OCI-LY3 (cell line): ENCODE data around the gene PGAP2.

Source experiments
- H2AFZ ChIP-seq: fragments of 200-600, 300-600 bp; shearing (Covaris generic); 2 replicates; pipeline ENCODE4 v1.6.0; 2014; ENCODE audit warnings: antibody characterized with exemption, low read depth, low read length
- H3K27ac ChIP-seq: fragments of 200-600, 300-600 bp; sonication (generic); 2 replicates; pipeline ENCODE4 v1.5.1; 2014; ENCODE audit warnings: mild to moderate bottlenecking, low read length, moderate library complexity, mixed read lengths
- H3K27me3 ChIP-seq: fragments of 200-600, 300-600 bp; sonication (generic); 2 replicates; pipeline ENCODE4 v1.6.1; 2014; ENCODE audit warnings: low read depth, low read length, mixed read lengths
- H3K36me3 ChIP-seq: fragments of 200-600, 300-600 bp; sonication (generic); replicated peaks from 2 replicates; pipeline ENCODE3; 2014; ENCODE audit warnings: low read depth, low read length, mixed read lengths
- H3K4me1 ChIP-seq: fragments of 300-600, 200-600 bp; sonication (generic); 2 replicates; pipeline ENCODE4 v1.6.1; 2014; ENCODE audit warnings: low read length, mixed read lengths
- H3K4me2 ChIP-seq: fragments of 200-600, 300-600 bp; sonication (generic); 2 replicates; pipeline ENCODE4 v1.6.1; 2014; ENCODE audit warnings: low read length, mixed read lengths
- H3K4me3 ChIP-seq: fragments of 300-600, 200-600 bp; sonication (generic); 2 replicates; pipeline ENCODE4 v1.5.1; 2014; ENCODE audit warnings: antibody characterized with exemption, mild to moderate bottlenecking, low read length, moderate library complexity
- H3K79me2 ChIP-seq: fragments of 300-600, 200-600 bp; shearing (Covaris generic); 2 replicates; pipeline ENCODE4 v1.6.1; 2014; ENCODE audit warnings: mild to moderate bottlenecking, low read length, mixed read lengths
- H3K9ac ChIP-seq: fragments of 300-600, 200-600 bp; shearing (Covaris generic); 2 replicates; pipeline ENCODE4 v1.6.0; 2014; ENCODE audit warnings: mild to moderate bottlenecking, low read length, moderate library complexity
- H3K9me3 ChIP-seq: fragments of 200-600, 300-600 bp; shearing (Covaris generic); 2 replicates; pipeline ENCODE4 v1.6.1; 2014; ENCODE audit warnings: low read length, mixed read lengths; ENCODE audit not compliant: insufficient read depth
- H4K20me1 ChIP-seq: fragments of 200-600, 300-600 bp; sonication (generic); 2 replicates; pipeline ENCODE4 v1.6.1; 2016; ENCODE audit warnings: low read length, mixed read lengths; ENCODE audit not compliant: insufficient read depth
- CTCF ChIP-seq: fragments of 200-600, 300-600 bp; sonication (generic); IDR thresholded peaks from 2 replicates; pipeline ENCODE4 v1.5.1; 2014; ENCODE audit warnings: antibody characterized with exemption, low read length, low read depth
- EZH2phosphoT487 ChIP-seq: fragments of 200-600 bp; shearing (Covaris generic); IDR thresholded peaks from 2 replicates; pipeline ENCODE4 v1.6.1; 2018; ENCODE audit warnings: antibody characterized with exemption, mixed run types, low read depth

PGAP2 gene

DNA sequence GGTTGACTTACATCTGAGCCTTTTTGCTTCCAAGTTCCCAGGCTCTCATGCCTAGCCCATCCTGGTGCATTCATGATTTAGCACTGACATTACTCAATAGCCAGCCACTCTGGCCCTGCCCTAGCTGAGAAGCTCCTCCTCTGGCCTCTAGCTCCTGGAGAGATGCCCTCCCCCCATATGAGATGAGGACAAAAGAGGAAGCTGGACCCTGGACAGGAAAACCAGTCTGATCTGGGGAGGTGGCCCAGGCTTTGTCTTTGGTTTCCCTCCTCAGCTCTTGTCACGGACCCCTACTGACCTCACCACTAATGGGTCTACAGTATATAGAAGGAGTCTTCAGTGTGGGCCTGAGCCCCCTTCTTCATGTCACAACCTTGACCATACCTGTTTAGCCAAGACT, 29.4 kb downstream of the PGAP2 start:
- H3K4me2 ChIP-seq, result peak overlapping the region; percentile 97
- no peaks in the 10 kb centered on the region for H3K27me3 ChIP-seq
- no peaks in the 10 kb centered on the region for H3K9me3 ChIP-seq
- H3K9ac ChIP-seq, result no peak overlapping the region; the same call in 1 of the 2 replicates
- peaks cover 78% of the 10 kb centered on the region for H3K79me2 ChIP-seq
- no peak for TF ChIP-seq EZH2phosphoT487
- no peak for TF ChIP-seq CTCF
- peaks cover 39% of the 10 kb centered on the region for H3K36me3 ChIP-seq
- no peak overlapping the region for H2AFZ ChIP-seq
- H3K27ac ChIP-seq, result no peak overlapping the region
- no peak overlapping the region for H3K4me3 ChIP-seq
- H3K4me1 ChIP-seq, result peaks cover 48% of the 10 kb centered on the region
- H4K20me1 ChIP-seq, result peaks cover 69% of the 10 kb centered on the region

DNA sequence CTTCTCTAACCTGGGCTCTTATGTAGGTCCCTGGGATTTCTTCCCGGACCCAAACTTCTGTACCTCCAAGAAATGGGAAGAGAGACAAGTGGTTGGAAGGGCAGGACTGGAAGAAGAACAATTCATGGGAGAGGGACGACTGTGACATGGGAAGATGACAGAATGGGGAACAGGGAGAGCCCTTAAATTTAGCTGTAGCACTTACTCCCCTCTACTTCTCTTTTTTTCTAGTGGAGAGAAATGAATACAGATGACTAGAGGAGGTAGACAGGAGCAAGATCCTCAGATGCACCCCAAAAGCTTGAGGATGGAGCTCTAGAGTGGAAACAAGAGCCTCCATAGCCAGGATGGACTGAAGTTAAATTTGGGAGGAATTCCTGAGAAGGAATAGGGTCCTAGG, 30.1 kb downstream of the PGAP2 start:
- Histone ChIP-seq H3K4me2 (peak overlapping the region; percentile 97), H3K27me3 (no peaks in the 10 kb centered on the region), H3K4me3 (peak overlapping the region; percentile 95), H3K36me3 (peaks cover 38% of the 10 kb centered on the region), H4K20me1 (peaks cover 62% of the 10 kb centered on the region), H3K9ac (peak overlapping the region; percentile 96; the same call in 1 of the 2 replicates), H2AFZ (no peak overlapping the region), H3K4me1 (peaks cover 48% of the 10 kb centered on the region), H3K27ac (no peak overlapping the region), H3K79me2 (peaks cover 71% of the 10 kb centered on the region), H3K9me3 (no peaks in the 10 kb centered on the region)
- no peak for TF ChIP-seq CTCF
- no peak for TF ChIP-seq EZH2phosphoT487

GRCh38 chr11:3840004-3840869, 31.9 kb downstream of the PGAP2 start:
- no peaks in the 10 kb centered on the region for H3K9me3 ChIP-seq
- H3K27ac ChIP-seq, result peak overlapping the region; percentile 85
- peak overlapping the region; percentile 97 for H3K4me2 ChIP-seq
- peak overlapping the region; percentile 15; the same call in 1 of the 2 replicates for H2AFZ ChIP-seq
- peaks cover 54% of the 10 kb centered on the region for H3K79me2 ChIP-seq
- peak overlapping the region; percentile 96 for H3K9ac ChIP-seq
- peak overlapping the region; percentile 95 for H3K4me3 ChIP-seq
- peaks cover 43% of the 10 kb centered on the region for H3K4me1 ChIP-seq
- no peak for TF ChIP-seq CTCF
- TF ChIP-seq EZH2phosphoT487, result no peak
- peaks cover 22% of the 10 kb centered on the region for H3K36me3 ChIP-seq
- peaks cover 45% of the 10 kb centered on the region for H4K20me1 ChIP-seq
- no peaks in the 10 kb centered on the region for H3K27me3 ChIP-seq

GRCh38 chr11:3840870-3841425, 32.6 kb downstream of the PGAP2 start, which contains the start of gene RHOG:
Gene RHOG, minus strand, starts transcription at chr11:3840959. Its CDS starts 12,821 bp downstream, at chr11:3828138.
- H3K4me1 ChIP-seq, result peaks cover 38% of the 10 kb centered on the region
- H3K4me2 ChIP-seq, result peak within 1 kb of the TSS; percentile 99
- TF ChIP-seq EZH2phosphoT487, result no peak
- TF ChIP-seq CTCF, result no peak
- peak within 1 kb of the TSS; percentile 85 for H3K27ac ChIP-seq
- peak within 1 kb of the TSS; percentile 98 for H2AFZ ChIP-seq
- H3K27me3 ChIP-seq, result no peaks in the 10 kb centered on the region
- H3K79me2 ChIP-seq, result peaks cover 47% of the 10 kb centered on the region
- no peaks in the 10 kb centered on the region for H3K9me3 ChIP-seq
- H3K36me3 ChIP-seq, result peaks cover 16% of the 10 kb centered on the region
- peak within 1 kb of the TSS; percentile 95 for H3K4me3 ChIP-seq
- H4K20me1 ChIP-seq, result peaks cover 38% of the 10 kb centered on the region
- H3K9ac ChIP-seq, result peak within 1 kb of the TSS; percentile 96
